ENCODE data around the gene TMEM217.

- TF ChIP-seq POLR2A (IDR thresholded peaks at IDR 0.05) (no peak), CTCF (IDR thresholded peaks at IDR 0.05) (no peak)
Observed at GRCh38 chr6:37258405-37259105, 611 bp upstream of the TMEM217 start.

Measured in testis (tissue), 2 donors.